Panc1 (cell line): ENCODE data around the gene FUT2. TPM values are rescaled to one million over a fixed set of nuclear protein-coding genes. Genes with fewer than 3 reads are reported as not detected.

Source experiments
- ATAC-seq: fragments of 200-7000 bp; cut with Tn5 transposase; 2 replicates; pipeline ENCODE4 v1.9.1; 2020; ENCODE audit warnings: mild to moderate bottlenecking, moderate library complexity
- BruUV-seq: library from RNA; stranded (reverse); fragments of 400-500 nt; replicated peaks from 2 replicates; lab custom pipeline; 2021; lab: Mats Ljungman, UMichigan
- CTCF ChIA-PET: fragments of 300-600 bp; sonication (Branson Sonifier 250); formaldehyde crosslinking; loops from one replicate; lab custom pipeline; 2022; ENCODE audit warnings: antibody characterized with exemption; lab: Charles Lee
- POLR2A ChIA-PET: fragments of 300-600 bp; sonication (Branson Sonifier 250); formaldehyde crosslinking; loops from one replicate; lab custom pipeline; 2022; ENCODE audit warnings: antibody characterized with exemption; lab: Charles Lee
- DNase-seq: peaks from one replicate; pipeline ENCODE4 v3.0.0-alpha.2; 2010; ENCODE audit warnings: low read depth, low spot score
- H3K27ac ChIP-seq: 2 replicates; pipeline ENCODE4 v1.5.1; 2011; ENCODE audit warnings: mild to moderate bottlenecking, low read length, inconsistent platforms
- H3K27me3 ChIP-seq: fragments of 200-500 bp; sonication (Bioruptor generic); 2 replicates; pipeline ENCODE4 v1.6.0; 2014; ENCODE audit warnings: low read length, inconsistent platforms; ENCODE audit not compliant: control insufficient read depth, insufficient read depth
- H3K36me3 ChIP-seq: fragments of 200-500 bp; sonication (Bioruptor generic); 2 replicates; pipeline ENCODE4 v1.5.1; 2014; ENCODE audit warnings: inconsistent platforms, mild to moderate bottlenecking, low read length, moderate library complexity; ENCODE audit not compliant: control insufficient read depth, insufficient read depth
- H3K4me1 ChIP-seq: 2 replicates; pipeline ENCODE4 v1.5.1; 2011; ENCODE audit warnings: inconsistent platforms, mild to moderate bottlenecking, low read length, moderate library complexity; ENCODE audit not compliant: control insufficient read depth, insufficient read depth
- H3K4me3 ChIP-seq, 2 experiments: 2 replicates each; pipeline ENCODE4 v1.5.1; 2011 to 2012; ENCODE audit warnings: low read depth in 2 of 2, low read length in 2 of 2, mild to moderate bottlenecking in 2 of 2, inconsistent platforms in 1 of 2, moderate library complexity in 1 of 2
- H3K9me3 ChIP-seq: fragments of 200-500 bp; sonication (Bioruptor generic); 2 replicates; pipeline ENCODE4 v1.5.1; 2014; ENCODE audit warnings: low read depth, mild to moderate bottlenecking, inconsistent platforms, low read length, moderate library complexity; ENCODE audit not compliant: control insufficient read depth, insufficient read depth
- POLR2AphosphoS5 ChIP-seq: IDR thresholded peaks from 2 replicates; pipeline ENCODE4 v1.6.1; 2012; ENCODE audit warnings: mild to moderate bottlenecking, low read depth, low read length, moderate library complexity
- REST ChIP-seq, 2 experiments: IDR thresholded peaks; 2 replicates each; pipeline ENCODE4 v1.6.1; 2011 to 2012; ENCODE audit warnings: low read depth in 2 of 2, control low read depth in 1 of 2, low read length in 1 of 2, mild to moderate bottlenecking in 1 of 2, moderate library complexity in 1 of 2; ENCODE audit not compliant: insufficient read depth in 1 of 2
- SIN3A ChIP-seq: IDR thresholded peaks from 2 replicates; pipeline ENCODE4 v1.6.1; 2012; ENCODE audit warnings: low read depth, mild to moderate bottlenecking, low read length, moderate library complexity, borderline replicate concordance; ENCODE audit not compliant: insufficient read depth
- TCF7L2 ChIP-seq: IDR thresholded peaks from 2 replicates; pipeline ENCODE4 v1.6.1; 2011; ENCODE audit warnings: mild to moderate bottlenecking, low read depth, low read length, inconsistent platforms
- in situ Hi-C: cut with HindIII; loops from 2 replicates; pipeline ENCODE4 v1.10.0; 2016; ENCODE audit warnings: low sequenced_read_pairs, low pct_unique_long_range_greater_than_20kb
- intact Hi-C: fragments of 100-400 bp; cut with micrococcal nuclease; formaldehyde crosslinking; loops from one replicate; pipeline ENCODE4 v1.10.0; 2022; ENCODE audit not compliant: unreplicated experiment
- total RNA-seq: library from RNA; stranded (reverse); gene quantifications from one replicate; pipeline ENCODE4 v1.2.1, GENCODE V29; 2021; ENCODE audit not compliant: unreplicated experiment
- TF ChIP-seq, protein P1 (sequence below): fragments of 450-650 bp; IDR thresholded peaks from 2 replicates; pipeline ENCODE4 v1.5.1; 2017; ENCODE audit warnings: mild to moderate bottlenecking

FUT2 gene
- total RNA-seq, 1 experiment from 2014 or later = 0.08 TPM

- POLR2A ChIA-PET = no interaction called here
- H3K4me3 ChIP-seq = no peak overlapping the region
- H3K9me3 ChIP-seq = no peaks in the 10 kb centered on the region
- no peaks in the 10 kb centered on the region for H3K27me3 ChIP-seq
- intact Hi-C loops = no loop called here
- TF ChIP-seq POLR2AphosphoS5 (no peak), REST (IDR thresholded peaks at IDR 0.05; ENCODE audit: insufficient read depth in 1 of 2, low read depth in 2 of 2, low read length in 1 of 2) (no peak), SIN3A (no peak), TCF7L2 (no peak)
- TF ChIP-seq, protein P1, sequence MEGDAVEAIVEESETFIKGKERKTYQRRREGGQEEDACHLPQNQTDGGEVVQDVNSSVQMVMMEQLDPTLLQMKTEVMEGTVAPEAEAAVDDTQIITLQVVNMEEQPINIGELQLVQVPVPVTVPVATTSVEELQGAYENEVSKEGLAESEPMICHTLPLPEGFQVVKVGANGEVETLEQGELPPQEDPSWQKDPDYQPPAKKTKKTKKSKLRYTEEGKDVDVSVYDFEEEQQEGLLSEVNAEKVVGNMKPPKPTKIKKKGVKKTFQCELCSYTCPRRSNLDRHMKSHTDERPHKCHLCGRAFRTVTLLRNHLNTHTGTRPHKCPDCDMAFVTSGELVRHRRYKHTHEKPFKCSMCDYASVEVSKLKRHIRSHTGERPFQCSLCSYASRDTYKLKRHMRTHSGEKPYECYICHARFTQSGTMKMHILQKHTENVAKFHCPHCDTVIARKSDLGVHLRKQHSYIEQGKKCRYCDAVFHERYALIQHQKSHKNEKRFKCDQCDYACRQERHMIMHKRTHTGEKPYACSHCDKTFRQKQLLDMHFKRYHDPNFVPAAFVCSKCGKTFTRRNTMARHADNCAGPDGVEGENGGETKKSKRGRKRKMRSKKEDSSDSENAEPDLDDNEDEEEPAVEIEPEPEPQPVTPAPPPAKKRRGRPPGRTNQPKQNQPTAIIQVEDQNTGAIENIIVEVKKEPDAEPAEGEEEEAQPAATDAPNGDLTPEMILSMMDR = no peak
- DNase-seq (no peak), ATAC-seq (no peak)
- no TSS peak for BruUV-seq
- in situ Hi-C loops = no loop called here
- no peaks in the 10 kb centered on the region for H3K36me3 ChIP-seq
- CTCF ChIA-PET = no interaction called here
- 0 out of 2 replicates have a peak, but pooled peaks cover 3% of the 10 kb centered on the region for H3K4me1 ChIP-seq
- H3K27ac ChIP-seq = no peak overlapping the region
Measured at GRCh38 chr19:48702701-48703100, 6.9 kb downstream of the FUT2 start.

GRCh38 chr19:48703316-48703715 is 7.5 kb downstream of the FUT2 start:
- TF ChIP-seq POLR2AphosphoS5 (no peak), TCF7L2 (no peak), REST (IDR thresholded peaks at IDR 0.05; ENCODE audit: insufficient read depth in 1 of 2, low read depth in 2 of 2, low read length in 1 of 2) (no peak), SIN3A (no peak)
- TF ChIP-seq, protein P1 = no peak
- DNase-seq = no peak
- Histone ChIP-seq H3K4me1 (no peaks in the 10 kb centered on the region), H3K4me3 (no peak overlapping the region), H3K36me3 (no peaks in the 10 kb centered on the region), H3K9me3 (no peaks in the 10 kb centered on the region), H3K27me3 (no peaks in the 10 kb centered on the region), H3K27ac (no peak overlapping the region)
- intact Hi-C loops = no loop called here
- ChIA-PET CTCF (no interaction called here), POLR2A (no interaction called here)
- no peak for ATAC-seq
- BruUV-seq = no TSS peak
- in situ Hi-C loops = no loop called here
